GM19468 (cell line): ENCODE results near the gene CCDC12.

Source experiments
- ATAC-seq: cut with Tn5 transposase; IDR thresholded peaks from one replicate; pipeline ENCODE4 v1.9.1; 2021; ENCODE audit warnings: mild to moderate bottlenecking, moderate library complexity, moderate number of reproducible peaks; ENCODE audit not compliant: unreplicated experiment; ENCODE audit errors: extremely low read depth

Gene CCDC12

GRCh38 chr3:46997453-46998091, 21.0 kb upstream of the CCDC12 start:
- no peak for ATAC-seq

GRCh38 chr3:46996689-46997452, 20.3 kb upstream of the CCDC12 start:
- no peak for ATAC-seq

- ATAC-seq, result no peak
Observed at GRCh38 chr3:46995901-46996562, 19.5 kb upstream of the CCDC12 start.

GRCh38 chr3:46994801-46995731, 18.5 kb upstream of the CCDC12 start:
- no peak for ATAC-seq

- no peak for ATAC-seq
Observed at GRCh38 chr3:46993986-46994385, 17.4 kb upstream of the CCDC12 start.

GRCh38 chr3:46993292-46993691, 16.7 kb upstream of the CCDC12 start:
- ATAC-seq, result no peak

- no peak for ATAC-seq
Observed at GRCh38 chr3:46992231-46992630, 15.7 kb upstream of the CCDC12 start.

- no peak for ATAC-seq
Observed at GRCh38 chr3:46991406-46992165, 15.0 kb upstream of the CCDC12 start.

GRCh38 chr3:46990573-46991374, 14.2 kb upstream of the CCDC12 start:
- no peak for ATAC-seq

GRCh38 chr3:46989146-46989810, 12.7 kb upstream of the CCDC12 start:
- no peak for ATAC-seq

GRCh38 chr3:46988616-46989015, 12.1 kb upstream of the CCDC12 start:
- ATAC-seq, result no peak

- ATAC-seq, result peak; percentile 59
Observed at GRCh38 chr3:46987743-46988401, 11.3 kb upstream of the CCDC12 start.

GRCh38 chr3:46987319-46987742, 10.8 kb upstream of the CCDC12 start:
- no peak for ATAC-seq

- no peak for ATAC-seq
Observed at GRCh38 chr3:46986782-46987310, 10.3 kb upstream of the CCDC12 start.

- no peak for ATAC-seq
Observed at GRCh38 chr3:46986055-46986730, 9.6 kb upstream of the CCDC12 start.

GRCh38 chr3:46985588-46985987, 9.0 kb upstream of the CCDC12 start:
- no peak for ATAC-seq
